ENCODE data around the gene NOSIP. TPM values are rescaled to one million over a fixed set of nuclear protein-coding genes. Genes with fewer than 3 reads are reported as not detected.

Gene NOSIP
- total RNA-seq, 1 experiment from 2014 or later = 66.1 TPM

DNA sequence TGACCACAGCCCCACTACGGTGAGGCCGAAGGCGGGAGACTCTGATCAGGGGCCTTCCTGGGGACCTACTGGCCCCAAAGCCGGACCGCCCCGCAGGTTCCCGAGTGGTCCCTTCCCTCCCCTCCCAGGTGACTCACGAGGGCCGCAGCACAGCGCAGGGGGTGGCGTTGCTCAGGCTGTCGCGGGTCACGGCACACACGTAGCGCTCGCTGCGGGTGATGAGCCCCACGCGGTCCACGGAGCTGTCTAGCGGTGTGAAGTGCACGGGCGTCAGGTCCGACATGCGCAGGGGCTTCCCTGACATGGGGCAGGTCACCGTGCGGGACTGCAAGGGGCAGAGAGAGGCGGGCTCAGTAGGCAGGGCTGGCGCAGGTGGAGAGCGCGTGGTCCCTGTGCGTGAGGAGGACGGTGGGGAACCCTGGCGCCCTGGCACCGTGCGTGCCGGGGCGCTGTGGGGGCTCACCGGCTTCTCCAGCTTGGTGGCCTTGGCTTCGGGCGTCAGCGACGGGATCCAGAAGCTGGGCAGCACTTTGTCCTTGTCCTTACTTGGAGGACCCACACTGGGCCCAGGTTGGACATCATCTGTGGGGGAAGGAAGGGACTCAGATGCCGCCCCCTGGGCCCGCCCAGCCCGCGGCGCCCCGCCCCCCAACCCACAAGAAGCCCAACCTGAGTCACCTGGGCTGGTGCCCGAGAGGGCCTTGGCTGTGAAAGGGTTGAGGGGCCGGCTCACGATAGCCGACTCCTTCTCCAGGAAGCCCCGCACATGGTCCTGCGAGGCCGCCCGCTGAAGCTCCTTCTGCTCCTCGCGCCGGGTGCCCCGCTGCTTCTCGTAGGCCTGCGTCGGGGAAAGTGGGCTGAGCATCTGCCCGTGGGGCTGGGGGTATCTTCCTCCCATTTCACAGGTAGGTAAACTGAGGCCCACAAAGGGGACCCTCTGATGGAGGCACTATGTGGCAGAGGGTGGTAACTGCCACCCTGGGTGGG, 23.7 kb downstream of the NOSIP start:
- TF ChIP-seq SIN3A (IDR thresholded peaks at IDR 0.05; ENCODE audit: borderline replicate concordance, insufficient read depth, low read depth, low read length) (no peak), TCF7L2 (IDR thresholded peaks at IDR 0.05; ENCODE audit: low read depth, low read length) (no peak), POLR2AphosphoS5 (IDR thresholded peaks at IDR 0.05; ENCODE audit: low read depth, low read length) (no peak)
- TF ChIP-seq, protein P1, sequence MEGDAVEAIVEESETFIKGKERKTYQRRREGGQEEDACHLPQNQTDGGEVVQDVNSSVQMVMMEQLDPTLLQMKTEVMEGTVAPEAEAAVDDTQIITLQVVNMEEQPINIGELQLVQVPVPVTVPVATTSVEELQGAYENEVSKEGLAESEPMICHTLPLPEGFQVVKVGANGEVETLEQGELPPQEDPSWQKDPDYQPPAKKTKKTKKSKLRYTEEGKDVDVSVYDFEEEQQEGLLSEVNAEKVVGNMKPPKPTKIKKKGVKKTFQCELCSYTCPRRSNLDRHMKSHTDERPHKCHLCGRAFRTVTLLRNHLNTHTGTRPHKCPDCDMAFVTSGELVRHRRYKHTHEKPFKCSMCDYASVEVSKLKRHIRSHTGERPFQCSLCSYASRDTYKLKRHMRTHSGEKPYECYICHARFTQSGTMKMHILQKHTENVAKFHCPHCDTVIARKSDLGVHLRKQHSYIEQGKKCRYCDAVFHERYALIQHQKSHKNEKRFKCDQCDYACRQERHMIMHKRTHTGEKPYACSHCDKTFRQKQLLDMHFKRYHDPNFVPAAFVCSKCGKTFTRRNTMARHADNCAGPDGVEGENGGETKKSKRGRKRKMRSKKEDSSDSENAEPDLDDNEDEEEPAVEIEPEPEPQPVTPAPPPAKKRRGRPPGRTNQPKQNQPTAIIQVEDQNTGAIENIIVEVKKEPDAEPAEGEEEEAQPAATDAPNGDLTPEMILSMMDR (IDR thresholded peaks at IDR 0.05) = no peak
- TF ChIP-seq, protein P2, sequence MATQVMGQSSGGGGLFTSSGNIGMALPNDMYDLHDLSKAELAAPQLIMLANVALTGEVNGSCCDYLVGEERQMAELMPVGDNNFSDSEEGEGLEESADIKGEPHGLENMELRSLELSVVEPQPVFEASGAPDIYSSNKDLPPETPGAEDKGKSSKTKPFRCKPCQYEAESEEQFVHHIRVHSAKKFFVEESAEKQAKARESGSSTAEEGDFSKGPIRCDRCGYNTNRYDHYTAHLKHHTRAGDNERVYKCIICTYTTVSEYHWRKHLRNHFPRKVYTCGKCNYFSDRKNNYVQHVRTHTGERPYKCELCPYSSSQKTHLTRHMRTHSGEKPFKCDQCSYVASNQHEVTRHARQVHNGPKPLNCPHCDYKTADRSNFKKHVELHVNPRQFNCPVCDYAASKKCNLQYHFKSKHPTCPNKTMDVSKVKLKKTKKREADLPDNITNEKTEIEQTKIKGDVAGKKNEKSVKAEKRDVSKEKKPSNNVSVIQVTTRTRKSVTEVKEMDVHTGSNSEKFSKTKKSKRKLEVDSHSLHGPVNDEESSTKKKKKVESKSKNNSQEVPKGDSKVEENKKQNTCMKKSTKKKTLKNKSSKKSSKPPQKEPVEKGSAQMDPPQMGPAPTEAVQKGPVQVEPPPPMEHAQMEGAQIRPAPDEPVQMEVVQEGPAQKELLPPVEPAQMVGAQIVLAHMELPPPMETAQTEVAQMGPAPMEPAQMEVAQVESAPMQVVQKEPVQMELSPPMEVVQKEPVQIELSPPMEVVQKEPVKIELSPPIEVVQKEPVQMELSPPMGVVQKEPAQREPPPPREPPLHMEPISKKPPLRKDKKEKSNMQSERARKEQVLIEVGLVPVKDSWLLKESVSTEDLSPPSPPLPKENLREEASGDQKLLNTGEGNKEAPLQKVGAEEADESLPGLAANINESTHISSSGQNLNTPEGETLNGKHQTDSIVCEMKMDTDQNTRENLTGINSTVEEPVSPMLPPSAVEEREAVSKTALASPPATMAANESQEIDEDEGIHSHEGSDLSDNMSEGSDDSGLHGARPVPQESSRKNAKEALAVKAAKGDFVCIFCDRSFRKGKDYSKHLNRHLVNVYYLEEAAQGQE (IDR thresholded peaks at IDR 0.05; ENCODE audit: insufficient read depth in 1 of 2, low read depth in 2 of 2, low read length in 1 of 2) = no peak
- no peaks in the 10 kb centered on the region for H3K27me3 ChIP-seq (ENCODE audit: control insufficient read depth, insufficient read depth, low read length)
- H3K4me1 ChIP-seq (ENCODE audit: control insufficient read depth, insufficient read depth, low read length) = no peaks in the 10 kb centered on the region
- no peak overlapping the region for H3K4me3 ChIP-seq (ENCODE audit: low read depth in 2 of 2, low read length in 2 of 2)
- ChIA-PET CTCF (no interaction called here), POLR2A (no interaction called here)
- in situ Hi-C loops (cut with HindIII; ENCODE audit: low pct_unique_long_range_greater_than_20kb, low sequenced_read_pairs) (no loop called here), intact Hi-C loops (cut with micrococcal nuclease; ENCODE audit: unreplicated experiment) (no loop called here)
- no TSS peak for BruUV-seq (replicated peaks)
- H3K36me3 ChIP-seq (ENCODE audit: control insufficient read depth, insufficient read depth, low read length) = no peaks in the 10 kb centered on the region; the same call in 1 of the 2 replicates
- DNase-seq (ENCODE audit: low read depth, low spot score) (no peak), ATAC-seq (peak; percentile 37; the same call in 1 of the 2 replicates)
- no peak overlapping the region for H3K27ac ChIP-seq (ENCODE audit: low read length)
- H3K9me3 ChIP-seq (ENCODE audit: control insufficient read depth, insufficient read depth, low read depth, low read length) = no peaks in the 10 kb centered on the region

DNA sequence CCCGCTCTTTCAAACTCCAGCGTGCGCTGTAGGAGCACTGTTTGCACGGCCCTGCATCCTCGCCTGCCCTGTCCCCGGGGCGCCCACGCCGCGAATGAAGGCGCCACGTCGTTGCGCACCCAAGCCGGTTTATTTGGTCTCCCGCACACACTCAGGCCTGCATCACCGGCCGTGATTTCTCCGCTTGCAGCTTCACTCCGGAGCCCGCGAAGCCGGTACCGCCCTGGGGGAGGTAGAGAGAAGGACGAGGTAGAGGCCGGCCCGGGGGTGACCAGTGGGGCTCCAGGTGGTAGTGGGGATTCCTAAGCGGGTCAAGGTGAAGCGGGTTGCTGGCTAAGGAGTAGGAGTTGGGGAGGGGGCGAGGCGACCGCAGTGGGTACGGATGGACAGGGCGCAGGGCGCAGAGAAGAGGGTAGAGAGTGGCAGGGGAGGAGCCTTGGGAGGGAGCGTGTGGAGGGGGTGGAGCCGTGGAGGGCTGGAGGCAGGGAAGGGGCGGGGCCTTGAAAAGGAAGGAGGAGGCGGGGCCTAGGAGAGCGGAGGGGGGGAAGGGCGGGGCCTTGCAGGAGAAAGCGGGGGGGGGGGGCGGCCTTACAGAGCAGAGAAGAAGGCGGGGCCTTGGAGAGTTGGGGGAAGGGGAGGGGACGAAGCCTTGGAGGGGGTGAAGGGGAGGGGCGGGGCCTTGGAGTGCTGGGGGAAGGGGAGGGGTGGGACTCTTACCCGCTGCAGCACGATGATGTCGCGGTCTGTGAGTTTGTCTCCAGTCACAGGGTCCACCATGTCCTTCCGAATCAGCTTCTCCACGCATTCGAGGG, 24.6 kb downstream of the NOSIP start:
- BruUV-seq (replicated peaks) = no TSS peak
- intact Hi-C loops (cut with micrococcal nuclease; ENCODE audit: unreplicated experiment) (no loop called here), in situ Hi-C loops (cut with HindIII; ENCODE audit: low pct_unique_long_range_greater_than_20kb, low sequenced_read_pairs) (no loop called here)
- Histone ChIP-seq H3K36me3 (ENCODE audit: control insufficient read depth, insufficient read depth, low read length) (no peaks in the 10 kb centered on the region; the same call in 1 of the 2 replicates), H3K27ac (ENCODE audit: low read length) (no peak overlapping the region), H3K27me3 (ENCODE audit: control insufficient read depth, insufficient read depth, low read length) (no peaks in the 10 kb centered on the region), H3K4me1 (ENCODE audit: control insufficient read depth, insufficient read depth, low read length) (no peaks in the 10 kb centered on the region), H3K9me3 (ENCODE audit: control insufficient read depth, insufficient read depth, low read depth, low read length) (no peaks in the 10 kb centered on the region), H3K4me3 (ENCODE audit: low read depth in 2 of 2, low read length in 2 of 2) (no peak overlapping the region)
- TF ChIP-seq, protein P2 (IDR thresholded peaks at IDR 0.05; ENCODE audit: insufficient read depth in 1 of 2, low read depth in 2 of 2, low read length in 1 of 2) = no peak
- TF ChIP-seq, protein P1 (IDR thresholded peaks at IDR 0.05) = no peak
- TF ChIP-seq TCF7L2 (IDR thresholded peaks at IDR 0.05; ENCODE audit: low read depth, low read length) = no peak
- TF ChIP-seq POLR2AphosphoS5 (IDR thresholded peaks at IDR 0.05; ENCODE audit: low read depth, low read length) = no peak
- no peak for TF ChIP-seq SIN3A (IDR thresholded peaks at IDR 0.05; ENCODE audit: borderline replicate concordance, insufficient read depth, low read depth, low read length)
- DNase-seq (ENCODE audit: low read depth, low spot score) = no peak
- 0 out of 2 replicates have a peak, but pooled peaks have one; percentile 62 for ATAC-seq
- ChIA-PET POLR2A (no interaction called here), CTCF (no interaction called here)
